ENCODE measurements around the gene TMTC4. TPM values are rescaled to one million over a fixed set of nuclear protein-coding genes. Genes with fewer than 3 reads are reported as not detected.

The TMTC4 gene
- total RNA-seq, 3 donors from 2014 or later (not counting 1 experiment from before 2014, with no cell fraction given): 16.2 to 24.9 (median 17.3) TPM

- no peaks in the 10 kb centered on the region for H3K9me3 Mint-ChIP-seq
- H3K27me3 Mint-ChIP-seq (ENCODE audit: low read depth in 2 of 2): peaks cover 0 to 3% of the 10 kb centered on the region in 2 donors
- no peak for TF ChIP-seq CTCF (IDR thresholded peaks at IDR 0.05)
- peaks cover 18% of the 10 kb centered on the region for H3K4me1 ChIP-seq (ENCODE audit: control insufficient read depth, insufficient read depth, low read length)
- H3K27ac ChIP-seq (ENCODE audit: low read length): no peak overlapping the region
- H3K27me3 ChIP-seq (ENCODE audit: control insufficient read depth, insufficient read depth, low read length): no peaks in the 10 kb centered on the region
- DNase-seq (no peak), ATAC-seq (no peak)
- H3K4me3 ChIP-seq (ENCODE audit: low read length): no peak overlapping the region
- H3K4me3 Mint-ChIP-seq: no peak overlapping the region
- WGBS (ENCODE audit: insufficient coverage): 93% methylated on average over 5 of the region's 5 CpGs
- peaks cover 34 to 45% of the 10 kb centered on the region in 2 donors for H3K4me1 Mint-ChIP-seq
- intact Hi-C loops (cut with micrococcal nuclease): no loop called here
- peaks cover 44% of the 10 kb centered on the region for H3K36me3 ChIP-seq (ENCODE audit: control insufficient read depth, insufficient read depth, low read length)
- H3K27ac Mint-ChIP-seq: no peak overlapping the region
- peaks cover 37% of the 10 kb centered on the region for H3K36me3 Mint-ChIP-seq
- no peaks in the 10 kb centered on the region for H3K9me3 ChIP-seq (ENCODE audit: control insufficient read depth, insufficient read depth, low read length)
Measured at GRCh38 chr13:100666124-100666523, 8.5 kb downstream of the TMTC4 start.

DNA sequence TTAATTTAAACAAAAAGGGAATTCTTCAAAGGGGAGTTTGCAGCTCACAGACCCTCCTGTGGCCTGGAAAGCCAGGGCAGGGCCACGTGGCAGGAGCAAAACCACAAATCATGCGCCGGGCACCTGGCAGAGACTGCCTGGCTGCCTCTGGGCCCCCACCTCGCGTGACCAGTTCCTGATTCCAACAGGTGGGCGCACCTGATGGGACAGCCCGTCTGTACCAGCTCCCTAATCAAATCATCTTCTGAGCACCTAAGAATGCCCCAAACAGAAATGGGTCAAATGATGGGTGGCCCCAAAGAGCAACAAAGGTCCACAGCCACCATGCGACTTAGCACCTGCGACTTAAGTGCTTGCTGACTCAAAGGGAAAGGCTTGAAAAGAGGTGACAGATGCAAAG, 9.2 kb downstream of the TMTC4 start:
- Histone ChIP-seq H3K4me3 (ENCODE audit: low read length) (no peak overlapping the region), H3K36me3 (ENCODE audit: control insufficient read depth, insufficient read depth, low read length) (peaks cover 44% of the 10 kb centered on the region), H3K4me1 (ENCODE audit: control insufficient read depth, insufficient read depth, low read length) (peaks cover 23% of the 10 kb centered on the region), H3K27me3 (ENCODE audit: control insufficient read depth, insufficient read depth, low read length) (no peaks in the 10 kb centered on the region), H3K27ac (ENCODE audit: low read length) (no peak overlapping the region), H3K9me3 (ENCODE audit: control insufficient read depth, insufficient read depth, low read length) (no peaks in the 10 kb centered on the region)
- TF ChIP-seq CTCF (IDR thresholded peaks at IDR 0.05): no peak
- no peak overlapping the region for H3K4me3 Mint-ChIP-seq
- no peak overlapping the region for H3K27ac Mint-ChIP-seq
- intact Hi-C loops (cut with micrococcal nuclease): no loop called here
- no peak for DNase-seq
- 69% methylated on average over 9 of the region's 9 CpGs for WGBS (ENCODE audit: insufficient coverage)
- ATAC-seq: no peak
- H3K9me3 Mint-ChIP-seq: no peaks in the 10 kb centered on the region
- H3K27me3 Mint-ChIP-seq (ENCODE audit: low read depth in 2 of 2): peaks cover 0 to 3% of the 10 kb centered on the region in 2 donors
- peaks cover 41 to 47% of the 10 kb centered on the region in 2 donors for H3K4me1 Mint-ChIP-seq
- H3K36me3 Mint-ChIP-seq: peaks cover 37% of the 10 kb centered on the region

DNA sequence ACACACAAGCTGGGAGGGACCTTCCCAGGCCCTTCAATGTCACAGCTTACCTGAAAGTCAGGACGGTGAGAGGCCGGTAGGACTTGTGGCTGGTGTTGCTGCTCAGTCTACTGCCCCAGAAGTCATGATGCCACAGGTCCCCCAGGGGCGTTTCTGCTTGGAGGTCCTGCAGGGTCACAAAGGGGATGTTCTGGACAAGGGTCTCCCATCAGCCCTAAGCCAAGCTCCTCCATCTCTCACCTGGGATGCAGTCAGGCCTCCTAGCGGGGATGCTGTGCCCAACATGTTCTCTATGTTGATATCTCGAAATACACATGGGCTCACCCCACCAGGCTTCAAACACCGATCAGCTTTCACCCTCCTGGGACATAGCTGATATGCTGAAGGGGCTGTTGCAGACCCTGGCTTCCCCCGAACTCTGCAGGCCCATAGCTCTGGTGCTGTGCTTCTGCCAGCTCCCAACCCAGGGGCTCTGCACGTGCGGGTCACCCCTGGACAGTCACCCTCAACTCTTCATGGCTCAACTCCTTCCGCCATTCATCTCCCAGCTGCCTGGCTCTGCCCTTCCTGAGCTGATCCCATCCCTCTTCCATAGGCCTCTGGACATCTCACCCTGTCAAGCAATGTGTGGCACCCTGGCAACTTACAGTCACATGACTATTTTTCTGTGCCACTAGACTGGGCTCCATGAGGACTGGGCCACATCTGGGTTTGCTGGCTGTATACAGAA, 10.3 kb downstream of the TMTC4 start:
- 97% methylated on average over 10 of the region's 10 CpGs for WGBS (ENCODE audit: insufficient coverage)
- no peaks in the 10 kb centered on the region for H3K9me3 ChIP-seq (ENCODE audit: control insufficient read depth, insufficient read depth, low read length)
- H3K27me3 ChIP-seq (ENCODE audit: control insufficient read depth, insufficient read depth, low read length): no peaks in the 10 kb centered on the region
- peaks cover 41% of the 10 kb centered on the region for H3K36me3 ChIP-seq (ENCODE audit: control insufficient read depth, insufficient read depth, low read length)
- Mint-ChIP-seq H3K4me1 (peaks cover 45 to 50% of the 10 kb centered on the region in 2 donors), H3K36me3 (peaks cover 37% of the 10 kb centered on the region), H3K4me3 (no peak overlapping the region), H3K27me3 (ENCODE audit: low read depth in 2 of 2) (peaks cover 0 to 3% of the 10 kb centered on the region in 2 donors), H3K9me3 (no peaks in the 10 kb centered on the region), H3K27ac (no peak overlapping the region)
- H3K4me1 ChIP-seq (ENCODE audit: control insufficient read depth, insufficient read depth, low read length): peaks cover 33% of the 10 kb centered on the region
- no peak overlapping the region for H3K27ac ChIP-seq (ENCODE audit: low read length)
- no peak overlapping the region for H3K4me3 ChIP-seq (ENCODE audit: low read length)
- intact Hi-C loops (cut with micrococcal nuclease): no loop called here
- DNase-seq (no peak), ATAC-seq (no peak)
- no peak for TF ChIP-seq CTCF (IDR thresholded peaks at IDR 0.05)

Data from natural killer cell (primary cell).